ENCODE measurements around the gene GOLGA1.

DNA sequence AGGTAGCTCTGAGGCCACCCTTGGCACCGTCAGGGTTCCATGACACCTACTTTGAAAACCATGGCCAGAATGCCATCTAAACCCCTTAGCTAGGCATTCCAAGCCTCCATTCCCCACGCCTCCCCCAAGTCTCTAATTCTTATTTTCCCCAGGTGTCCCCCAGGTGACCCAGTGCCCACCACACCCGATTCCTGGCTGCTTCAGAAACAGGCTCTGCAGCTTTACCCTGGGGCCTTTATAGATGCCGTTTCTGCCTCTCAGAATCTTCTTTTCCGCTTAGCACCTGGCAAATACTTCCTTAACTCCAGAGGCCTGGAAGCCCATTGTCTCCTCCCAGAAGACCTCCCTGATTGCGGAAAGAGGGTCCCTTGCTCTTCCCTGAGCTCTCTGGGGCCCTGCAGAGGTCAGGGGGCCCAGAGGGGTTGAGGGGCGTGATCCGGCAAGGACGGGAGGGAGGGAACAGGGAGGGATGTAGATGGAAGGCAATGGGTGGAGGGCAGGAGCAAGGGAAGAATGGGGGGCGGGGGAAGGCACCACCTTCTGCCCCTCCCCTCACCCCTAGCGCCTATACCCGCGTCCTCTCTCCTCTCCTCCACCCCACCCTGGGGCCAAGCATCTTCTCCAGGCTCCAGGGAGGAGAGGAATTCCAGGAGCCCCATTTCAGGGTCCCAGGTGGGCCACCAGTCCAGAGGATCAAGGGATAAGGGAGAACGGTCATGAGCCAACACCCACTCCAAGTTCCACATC is 99.6 kb downstream of the GOLGA1 start:
- TF ChIP-seq, protein P1, sequence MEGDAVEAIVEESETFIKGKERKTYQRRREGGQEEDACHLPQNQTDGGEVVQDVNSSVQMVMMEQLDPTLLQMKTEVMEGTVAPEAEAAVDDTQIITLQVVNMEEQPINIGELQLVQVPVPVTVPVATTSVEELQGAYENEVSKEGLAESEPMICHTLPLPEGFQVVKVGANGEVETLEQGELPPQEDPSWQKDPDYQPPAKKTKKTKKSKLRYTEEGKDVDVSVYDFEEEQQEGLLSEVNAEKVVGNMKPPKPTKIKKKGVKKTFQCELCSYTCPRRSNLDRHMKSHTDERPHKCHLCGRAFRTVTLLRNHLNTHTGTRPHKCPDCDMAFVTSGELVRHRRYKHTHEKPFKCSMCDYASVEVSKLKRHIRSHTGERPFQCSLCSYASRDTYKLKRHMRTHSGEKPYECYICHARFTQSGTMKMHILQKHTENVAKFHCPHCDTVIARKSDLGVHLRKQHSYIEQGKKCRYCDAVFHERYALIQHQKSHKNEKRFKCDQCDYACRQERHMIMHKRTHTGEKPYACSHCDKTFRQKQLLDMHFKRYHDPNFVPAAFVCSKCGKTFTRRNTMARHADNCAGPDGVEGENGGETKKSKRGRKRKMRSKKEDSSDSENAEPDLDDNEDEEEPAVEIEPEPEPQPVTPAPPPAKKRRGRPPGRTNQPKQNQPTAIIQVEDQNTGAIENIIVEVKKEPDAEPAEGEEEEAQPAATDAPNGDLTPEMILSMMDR (IDR thresholded peaks at IDR 0.05; ENCODE audit: poor library complexity, severe bottlenecking), result no peak
- no peak for TF ChIP-seq EZH2 (IDR thresholded peaks at IDR 0.05; ENCODE audit: borderline replicate concordance, insufficient read depth, low read length, poor library complexity, severe bottlenecking)
- TF ChIP-seq TAF1 (IDR thresholded peaks at IDR 0.05; ENCODE audit: low read depth), result no peak
- no peak for TF ChIP-seq SMC3 (conservative IDR thresholded peaks at IDR 0.05; ENCODE audit: poor library complexity)
- TF ChIP-seq, protein P2, sequence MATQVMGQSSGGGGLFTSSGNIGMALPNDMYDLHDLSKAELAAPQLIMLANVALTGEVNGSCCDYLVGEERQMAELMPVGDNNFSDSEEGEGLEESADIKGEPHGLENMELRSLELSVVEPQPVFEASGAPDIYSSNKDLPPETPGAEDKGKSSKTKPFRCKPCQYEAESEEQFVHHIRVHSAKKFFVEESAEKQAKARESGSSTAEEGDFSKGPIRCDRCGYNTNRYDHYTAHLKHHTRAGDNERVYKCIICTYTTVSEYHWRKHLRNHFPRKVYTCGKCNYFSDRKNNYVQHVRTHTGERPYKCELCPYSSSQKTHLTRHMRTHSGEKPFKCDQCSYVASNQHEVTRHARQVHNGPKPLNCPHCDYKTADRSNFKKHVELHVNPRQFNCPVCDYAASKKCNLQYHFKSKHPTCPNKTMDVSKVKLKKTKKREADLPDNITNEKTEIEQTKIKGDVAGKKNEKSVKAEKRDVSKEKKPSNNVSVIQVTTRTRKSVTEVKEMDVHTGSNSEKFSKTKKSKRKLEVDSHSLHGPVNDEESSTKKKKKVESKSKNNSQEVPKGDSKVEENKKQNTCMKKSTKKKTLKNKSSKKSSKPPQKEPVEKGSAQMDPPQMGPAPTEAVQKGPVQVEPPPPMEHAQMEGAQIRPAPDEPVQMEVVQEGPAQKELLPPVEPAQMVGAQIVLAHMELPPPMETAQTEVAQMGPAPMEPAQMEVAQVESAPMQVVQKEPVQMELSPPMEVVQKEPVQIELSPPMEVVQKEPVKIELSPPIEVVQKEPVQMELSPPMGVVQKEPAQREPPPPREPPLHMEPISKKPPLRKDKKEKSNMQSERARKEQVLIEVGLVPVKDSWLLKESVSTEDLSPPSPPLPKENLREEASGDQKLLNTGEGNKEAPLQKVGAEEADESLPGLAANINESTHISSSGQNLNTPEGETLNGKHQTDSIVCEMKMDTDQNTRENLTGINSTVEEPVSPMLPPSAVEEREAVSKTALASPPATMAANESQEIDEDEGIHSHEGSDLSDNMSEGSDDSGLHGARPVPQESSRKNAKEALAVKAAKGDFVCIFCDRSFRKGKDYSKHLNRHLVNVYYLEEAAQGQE (IDR thresholded peaks at IDR 0.05; ENCODE audit: borderline replicate concordance), result no peak
